B cell (primary cell): ENCODE data around the gene CMTM3. TPM values are rescaled to one million over a fixed set of nuclear protein-coding genes. Genes with fewer than 3 reads are reported as not detected.

Source experiments
- ATAC-seq: fragments of 200-7000 bp; cut with Tn5 transposase; one replicate; pipeline ENCODE4 v1.10.0; 2021; ENCODE audit warnings: low read depth, mild to moderate bottlenecking, moderate number of reproducible peaks, moderate library complexity
- CTCF ChIA-PET: fragments of 350-600 bp; sonication (Branson Sonifier 250); formaldehyde crosslinking; loops from one replicate; lab custom pipeline; 2021; ENCODE audit warnings: antibody characterized with exemption, inconsistent platforms; lab: Charles Lee
- POLR2A ChIA-PET: fragments of 350-600 bp; sonication (Branson Sonifier 250); formaldehyde crosslinking; loops from one replicate; lab custom pipeline; 2021; ENCODE audit warnings: antibody characterized with exemption; lab: Charles Lee
- DNase-seq: peaks from one replicate; pipeline ENCODE4 v3.0.0; 2013
- H2AFZ ChIP-seq: 2 replicates; pipeline ENCODE4 v1.6.1; 2012; ENCODE audit warnings: mild to moderate bottlenecking, low read depth, low read length; ENCODE audit not compliant: insufficient read depth, poor library complexity, severe bottlenecking
- H3K27ac ChIP-seq, 2 donors: 1 replicate in 1 of 2; 2 replicates in 1 of 2; pipeline ENCODE4 v1.5.1; 2012 to 2013; ENCODE audit warnings: low read length in 2 of 2, mild to moderate bottlenecking in 2 of 2, moderate library complexity in 1 of 2
- H3K27me3 ChIP-seq, 4 experiments: fragments of 200-600 bp in 1 of 4; sonication (generic) in 1 of 4; replicated peaks in 1 of 4; 1 replicate in 2 of 4; 2 replicates in 2 of 4; pipeline versions ENCODE4 v1.6.1 to v1.7.0; 2013 to 2016; ENCODE audit warnings: low read length in 3 of 4, mild to moderate bottlenecking in 2 of 4, mixed read lengths in 1 of 4, moderate library complexity in 1 of 4; ENCODE audit not compliant: insufficient read depth in 4 of 4, control insufficient read depth in 3 of 4; ENCODE audit errors: control extremely low read depth in 1 of 4
- H3K36me3 ChIP-seq, 2 experiments: replicated peaks in 1 of 2; 1 replicate in 1 of 2; 2 replicates in 1 of 2; pipeline versions ENCODE4 v1.6.1 to v1.7.1; 2013; ENCODE audit warnings: low read length in 1 of 2; ENCODE audit not compliant: insufficient read depth in 2 of 2, control insufficient read depth in 1 of 2; ENCODE audit errors: control extremely low read depth in 1 of 2, extremely low read depth in 1 of 2
- H3K4me1 ChIP-seq, 2 donors: fragments of 200-600 bp in 1 of 2; sonication (generic) in 1 of 2; 1 replicate in 1 of 2; 2 replicates in 1 of 2; pipeline versions ENCODE4 v1.5.1 to v1.6.1; 2013 to 2017; ENCODE audit warnings: low read length in 2 of 2; ENCODE audit not compliant: control insufficient read depth in 2 of 2, insufficient read depth in 2 of 2
- H3K4me2 ChIP-seq: replicated peaks from 2 replicates; pipeline ENCODE3; 2012; ENCODE audit warnings: mild to moderate bottlenecking, low read depth, low read length; ENCODE audit not compliant: poor library complexity, severe bottlenecking
- H3K4me3 ChIP-seq, 5 experiments: fragments of 200-600 bp in 1 of 5; sonication (generic) in 1 of 5; 1 replicate in 3 of 5; 2 replicates in 2 of 5; pipeline versions ENCODE4 v1.5.1 to v1.7.0; 2011 to 2016; ENCODE audit warnings: low read length in 4 of 5, mild to moderate bottlenecking in 4 of 5, low read depth in 2 of 5, control low read depth in 1 of 5, moderate library complexity in 1 of 5; ENCODE audit not compliant: insufficient read depth in 1 of 5; ENCODE audit errors: control extremely low read depth in 1 of 5, extremely low read depth in 1 of 5
- H3K79me2 ChIP-seq: fragments of 200-600 bp; sonication (generic); one replicate; pipeline ENCODE4 v1.6.0; 2016; ENCODE audit warnings: low read length; ENCODE audit not compliant: control insufficient read depth, insufficient read depth
- H3K9ac ChIP-seq: fragments of 200-600 bp; sonication (generic); 2 replicates; pipeline ENCODE4 v1.6.1; 2017; ENCODE audit warnings: mild to moderate bottlenecking, low read length, moderate library complexity
- H3K9me3 ChIP-seq, 3 donors: one replicate each; pipeline versions ENCODE4 v1.6.1 to v1.7.1; 2013; ENCODE audit warnings: low read length in 2 of 3; ENCODE audit not compliant: control insufficient read depth in 2 of 3, insufficient read depth in 1 of 3; ENCODE audit errors: control extremely low read depth in 1 of 3
- H4K20me1 ChIP-seq: 2 replicates; pipeline ENCODE4 v1.6.0; 2012; ENCODE audit warnings: mild to moderate bottlenecking, low read length; ENCODE audit not compliant: insufficient read depth, control insufficient read depth, poor library complexity, severe bottlenecking
- H3K27ac Mint-ChIP-seq: one replicate; pipeline ENCODE4 v1.8.0; 2021; ENCODE audit warnings: mixed read lengths
- H3K27me3 Mint-ChIP-seq: one replicate; pipeline ENCODE4 v1.8.0; 2021; ENCODE audit warnings: mixed read lengths
- H3K4me1 Mint-ChIP-seq: one replicate; pipeline ENCODE4 v1.8.0; 2021; ENCODE audit warnings: mixed read lengths
- H3K4me3 Mint-ChIP-seq: one replicate; pipeline ENCODE4 v1.8.0; 2021; ENCODE audit warnings: mixed read lengths
- H3K9me3 Mint-ChIP-seq: one replicate; pipeline ENCODE4 v1.8.0; 2022; ENCODE audit warnings: mixed read lengths; ENCODE audit not compliant: insufficient read depth
- CTCF ChIP-seq: fragments of 200-600 bp; IDR thresholded peaks from one replicate; pipeline ENCODE4 v1.8.0; 2022; ENCODE audit warnings: antibody characterized with exemption, mild to moderate bottlenecking
- EZH2 ChIP-seq: IDR thresholded peaks from 2 replicates; pipeline ENCODE4 v1.6.1; 2012; ENCODE audit warnings: borderline replicate concordance, low read depth, mild to moderate bottlenecking, moderate library complexity, low read length; ENCODE audit not compliant: insufficient read depth, poor library complexity, severe bottlenecking
- WGBS: methylation state at CpG from one replicate; pipeline ENCODE4 v1.1.5; 2013; ENCODE audit warnings: missing lambda C conversion rate; ENCODE audit not compliant: insufficient coverage; 5-methylcytosine and 5-hydroxymethylcytosine counted together
- intact Hi-C: fragments of 100-400 bp; cut with micrococcal nuclease; formaldehyde crosslinking; loops from one replicate; pipeline ENCODE4 v1.10.0; 2022
- polyA plus RNA-seq: library from polyadenylated mRNA; depleted of rRNA; stranded (reverse); fragments of >200 nt; gene quantifications from 2 replicates; pipeline ENCODE4 v1.2.3, GENCODE V29; 2012
- total RNA-seq, 2 donors: library from RNA; stranded (reverse); fragments of 120-200 nt in 1 of 2; gene quantifications; 1 replicate in 1 of 2; 2 replicates in 1 of 2; pipeline versions ENCODE4 v1.2.3 to v1.2.4, GENCODE V29; 2013 to 2022

CMTM3 gene
- total and polyA plus RNA-seq, 2 donors (not counting 1 experiment from before 2014, with no cell fraction given) = 7.5 to 8.7 TPM

GRCh38 chr16:66569827-66570405 is 34.6 kb upstream of the CMTM3 start:
- WGBS = no CpG with 5 or more reads among the region's 3 CpGs
- TF ChIP-seq CTCF (no peak), EZH2 (no peak)
- H2AFZ ChIP-seq = no peak overlapping the region
- no peaks in the 10 kb centered on the region for H3K4me1 ChIP-seq
- Mint-ChIP-seq H3K27ac (no peak overlapping the region), H3K9me3 (no peaks in the 10 kb centered on the region), H3K4me3 (no peak overlapping the region), H3K4me1 (no peaks in the 10 kb centered on the region), H3K27me3 (no peaks in the 10 kb centered on the region)
- CTCF ChIA-PET = interaction anchor here (0.9 to 2.7 kb wide), 4 partner anchors 9 to 298 kb away, joined by 3 to 21 read pairs (median 6); partner anchors contain the start of gene CMTM2
- no peaks in the 10 kb centered on the region for H3K27me3 ChIP-seq
- H3K9ac ChIP-seq = no peak overlapping the region
- H3K4me2 ChIP-seq = no peak overlapping the region
- H3K36me3 ChIP-seq = peaks cover 0 to 10% of the 10 kb centered on the region in 2 experiments
- DNase-seq (no peak), ATAC-seq (no peak)
- no peaks in the 10 kb centered on the region for H3K9me3 ChIP-seq
- intact Hi-C loops = no loop called here
- no peak overlapping the region for H3K27ac ChIP-seq
- POLR2A ChIA-PET = no interaction called here
- peaks cover 5% of the 10 kb centered on the region for H4K20me1 ChIP-seq
- no peaks in the 10 kb centered on the region for H3K79me2 ChIP-seq
- no peak overlapping the region for H3K4me3 ChIP-seq

GRCh38 chr16:66572356-66572755 is 32.1 kb upstream of the CMTM3 start:
- ChIA-PET POLR2A (interaction anchor here (0.5 kb wide), 1 partner anchor 23 kb away, joined by 3 read pairs; no protein-coding TSS in a partner anchor), CTCF (interaction anchor here (0.8 to 2.4 kb wide), 4 partner anchors 20 to 166 kb away, joined by 3 to 7 read pairs (median 4); partner anchors contain the start of gene CKLF)
- H3K27me3 Mint-ChIP-seq = peaks cover 9% of the 10 kb centered on the region
- Histone ChIP-seq H3K4me3 (no peak overlapping the region), H3K4me2 (no peak overlapping the region), H3K36me3 (no peaks in the 10 kb centered on the region), H3K4me1 (no peaks in the 10 kb centered on the region), H3K9ac (no peak overlapping the region), H3K27ac (no peak overlapping the region), H3K27me3 (peaks cover 0 to 6% (median 3%) of the 10 kb centered on the region in 4 experiments), H3K9me3 (no peaks in the 10 kb centered on the region), H2AFZ (no peak overlapping the region), H3K79me2 (no peaks in the 10 kb centered on the region), H4K20me1 (peaks cover 5% of the 10 kb centered on the region)
- DNase-seq (no peak), ATAC-seq (no peak)
- H3K4me1 Mint-ChIP-seq = no peaks in the 10 kb centered on the region
- TF ChIP-seq EZH2 = no peak
- TF ChIP-seq CTCF = no peak
- no peak overlapping the region for H3K4me3 Mint-ChIP-seq
- 0% methylated on average over 2 of the region's 2 CpGs for WGBS
- H3K27ac Mint-ChIP-seq = no peak overlapping the region
- H3K9me3 Mint-ChIP-seq = no peaks in the 10 kb centered on the region
- intact Hi-C loops = no loop called here
